GM13977 (cell line): ENCODE data around the gene CSMD2.

Experiments used
- DNase-seq: peaks from one replicate; pipeline ENCODE4 v3.0.0; 2012; ENCODE audit warnings: low spot score
- CTCF ChIP-seq: IDR thresholded peaks from 2 replicates; pipeline ENCODE4 v1.5.1; 2012; ENCODE audit warnings: mild to moderate bottlenecking, control low read depth; ENCODE audit not compliant: insufficient read depth; ENCODE audit errors: extremely low read depth, missing control alignments
- in situ Hi-C: fragments of 300-500 bp; cut with MboI; formaldehyde crosslinking; loops from one replicate; pipeline ENCODE4 v1.12.0; 2022; ENCODE audit warnings: low sequenced_read_pairs, low pct_unique_long_range_greater_than_20kb, mixed read lengths, inconsistent platforms; ENCODE audit not compliant: unreplicated experiment

Gene CSMD2

GRCh38 chr1:33860671-33861070 lies 304.4 kb downstream of the CSMD2 start:
- no peak for TF ChIP-seq CTCF
- no peak for DNase-seq
- in situ Hi-C loops = no loop called here

GRCh38 chr1:33854091-33854490 lies 310.9 kb downstream of the CSMD2 start:
- DNase-seq = no peak
- in situ Hi-C loops = no loop called here
- TF ChIP-seq CTCF = no peak

DNA sequence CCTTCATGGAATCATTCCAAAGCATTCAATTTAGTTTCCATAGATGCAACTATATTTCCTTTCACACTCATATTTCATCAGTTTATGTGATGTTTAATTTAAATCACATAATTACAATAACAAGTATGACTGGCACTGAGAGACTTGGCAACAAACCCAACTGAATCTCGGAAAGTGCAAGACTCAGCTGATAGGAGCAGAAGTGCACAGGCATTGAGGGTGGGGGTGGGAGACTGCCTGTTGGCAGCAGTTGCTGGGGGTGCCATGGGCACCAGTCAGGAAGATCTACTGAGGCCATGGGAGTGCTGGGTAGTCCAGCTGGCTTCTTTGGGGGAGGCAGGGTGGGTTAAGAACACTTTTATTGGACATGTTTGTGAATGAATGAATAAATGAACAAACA lies 311.6 kb downstream of the CSMD2 start:
- no peak for DNase-seq
- in situ Hi-C loops = no loop called here
- TF ChIP-seq CTCF = no peak

DNA sequence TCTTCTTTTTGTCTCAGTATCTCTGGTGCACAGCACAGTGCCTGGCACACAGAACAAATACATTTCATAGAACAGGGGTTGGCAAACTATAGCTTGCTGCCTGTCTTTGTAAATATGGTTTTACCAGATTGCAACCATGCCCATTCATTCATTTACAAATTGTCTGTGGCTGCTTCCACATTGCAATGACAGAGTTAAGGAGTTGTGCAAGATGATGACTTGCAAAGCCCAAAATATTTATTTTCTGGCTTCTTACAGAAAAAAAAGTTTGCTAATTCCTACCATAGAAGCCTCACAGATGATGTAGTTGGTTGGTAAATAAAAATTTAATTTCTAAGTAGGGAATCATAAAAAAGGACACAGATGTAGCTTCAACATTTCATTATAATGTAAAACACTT lies 312.3 kb downstream of the CSMD2 start:
- TF ChIP-seq CTCF = no peak
- in situ Hi-C loops = no loop called here
- DNase-seq = no peak

DNA sequence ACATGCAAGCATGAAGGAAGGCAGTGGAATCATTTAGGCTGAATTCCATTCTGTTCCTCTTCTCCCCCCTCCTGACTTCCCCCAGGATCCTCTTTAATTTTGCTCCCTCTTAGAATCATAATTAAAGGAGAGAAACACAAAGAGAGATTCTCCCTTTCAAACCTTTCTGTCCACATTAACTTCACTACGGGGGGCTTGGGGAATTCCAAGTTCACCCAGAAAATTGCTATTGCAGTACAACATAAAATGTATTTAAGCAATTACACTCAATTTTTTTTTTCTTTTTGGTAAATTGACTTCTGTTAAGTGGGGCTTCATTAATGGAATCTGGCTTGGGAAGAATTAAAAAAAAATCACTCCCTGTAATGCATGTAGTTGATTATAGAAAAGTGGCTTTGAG lies 314.5 kb downstream of the CSMD2 start:
- TF ChIP-seq CTCF = no peak
- DNase-seq = no peak
- in situ Hi-C loops = no loop called here

DNA sequence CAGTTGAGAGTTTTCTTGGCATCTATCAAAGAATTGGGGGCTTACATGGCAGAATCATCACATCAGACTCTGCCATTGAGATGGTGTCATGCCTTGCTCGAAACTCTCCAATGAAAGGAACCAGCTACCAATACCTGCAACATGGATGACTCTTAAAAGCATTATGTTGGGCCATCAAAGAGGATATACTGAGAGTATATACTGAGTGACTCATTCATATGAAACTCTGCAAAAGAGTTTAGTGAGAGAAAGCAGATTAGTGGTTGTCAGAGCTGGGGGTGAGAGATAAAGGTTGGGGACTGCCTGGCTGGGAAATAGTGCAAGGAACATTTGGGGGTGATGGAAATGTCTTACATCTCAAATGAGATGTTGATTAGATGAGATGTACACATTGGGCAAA lies 315.8 kb downstream of the CSMD2 start:
- in situ Hi-C loops = no loop called here
- TF ChIP-seq CTCF = no peak
- DNase-seq = no peak
